AG04450 (cell line): Measurements from ENCODE around the gene ST8SIA1. TPM values are rescaled to one million over a fixed set of nuclear protein-coding genes. Genes with fewer than 3 reads are reported as not detected.

ENCODE experiments used
- CTCF ChIA-PET: fragments of 300-600, 350-600 bp; formaldehyde crosslinking; extraction: SDS; loops from one replicate; lab custom pipeline; 2022; ENCODE audit warnings: antibody characterized with exemption, inconsistent platforms; lab: Charles Lee
- POLR2A ChIA-PET: fragments of 350-600 bp; formaldehyde crosslinking; extraction: SDS; loops from one replicate; lab custom pipeline; 2021; ENCODE audit warnings: antibody characterized with exemption, inconsistent platforms; lab: Yijun Ruan, JAX
- DNase-seq: peaks from one replicate; pipeline ENCODE4 v3.0.0-alpha.2; 2011; ENCODE audit warnings: low read depth, low spot score
- H3K27ac ChIP-seq: one replicate; pipeline ENCODE4 v1.5.1; 2012; ENCODE audit warnings: low read depth, low read length, control low read depth
- H3K27me3 ChIP-seq: one replicate; pipeline ENCODE4 v1.6.0; 2012; ENCODE audit warnings: low read length; ENCODE audit not compliant: control insufficient read depth, insufficient read depth
- H3K4me3 ChIP-seq: 2 replicates; pipeline ENCODE4 v1.5.1; 2011; ENCODE audit warnings: mild to moderate bottlenecking, low read depth, low read length, control low read depth
- H3K9me3 ChIP-seq: 2 replicates; pipeline ENCODE4 v1.5.1; 2012; ENCODE audit warnings: low read length; ENCODE audit not compliant: control insufficient read depth, insufficient read depth
- polyA plus RNA-seq: library from polyadenylated mRNA; depleted of rRNA; stranded (reverse); fragments of >200 nt; gene quantifications from 2 replicates; pipeline ENCODE4 v1.2.3, GENCODE V29; 2011
- TF ChIP-seq, protein P1 (sequence below): IDR thresholded peaks from 2 replicates; pipeline ENCODE4 v1.5.1; 2011; ENCODE audit warnings: low read depth, low read length, control low read depth, inconsistent platforms

ST8SIA1 gene
- polyA plus RNA-seq, 1 experiment: 0.26 TPM

DNA sequence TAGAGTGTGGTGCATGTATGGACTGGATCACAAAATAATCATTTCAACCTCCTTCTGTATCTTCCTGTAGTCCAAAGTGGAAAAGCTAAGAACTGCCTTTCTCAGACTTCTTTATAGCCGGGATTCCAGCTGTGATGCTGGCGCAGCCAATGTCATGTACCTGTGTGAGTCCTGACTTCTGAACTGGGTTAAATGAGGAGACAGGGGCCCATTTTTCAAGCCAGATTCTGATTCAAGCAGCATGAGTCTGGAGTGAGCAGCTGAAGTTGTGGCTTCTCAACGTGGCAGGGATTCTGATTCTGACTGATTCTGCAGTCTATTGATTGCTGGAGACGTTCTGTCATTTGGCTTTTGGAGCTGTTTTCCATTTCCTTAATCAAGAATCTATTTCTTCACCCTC lies 111.2 kb downstream of the ST8SIA1 start:
- H3K4me3 ChIP-seq: no peak overlapping the region
- ChIA-PET CTCF (interaction anchor here (1.1 kb wide), 1 partner anchor 112 kb away, joined by 3 read pairs; no protein-coding TSS in a partner anchor), POLR2A (no interaction called here)
- TF ChIP-seq, protein P1, sequence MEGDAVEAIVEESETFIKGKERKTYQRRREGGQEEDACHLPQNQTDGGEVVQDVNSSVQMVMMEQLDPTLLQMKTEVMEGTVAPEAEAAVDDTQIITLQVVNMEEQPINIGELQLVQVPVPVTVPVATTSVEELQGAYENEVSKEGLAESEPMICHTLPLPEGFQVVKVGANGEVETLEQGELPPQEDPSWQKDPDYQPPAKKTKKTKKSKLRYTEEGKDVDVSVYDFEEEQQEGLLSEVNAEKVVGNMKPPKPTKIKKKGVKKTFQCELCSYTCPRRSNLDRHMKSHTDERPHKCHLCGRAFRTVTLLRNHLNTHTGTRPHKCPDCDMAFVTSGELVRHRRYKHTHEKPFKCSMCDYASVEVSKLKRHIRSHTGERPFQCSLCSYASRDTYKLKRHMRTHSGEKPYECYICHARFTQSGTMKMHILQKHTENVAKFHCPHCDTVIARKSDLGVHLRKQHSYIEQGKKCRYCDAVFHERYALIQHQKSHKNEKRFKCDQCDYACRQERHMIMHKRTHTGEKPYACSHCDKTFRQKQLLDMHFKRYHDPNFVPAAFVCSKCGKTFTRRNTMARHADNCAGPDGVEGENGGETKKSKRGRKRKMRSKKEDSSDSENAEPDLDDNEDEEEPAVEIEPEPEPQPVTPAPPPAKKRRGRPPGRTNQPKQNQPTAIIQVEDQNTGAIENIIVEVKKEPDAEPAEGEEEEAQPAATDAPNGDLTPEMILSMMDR: no peak
- H3K9me3 ChIP-seq: no peaks in the 10 kb centered on the region
- H3K27me3 ChIP-seq: no peaks in the 10 kb centered on the region
- no peak overlapping the region for H3K27ac ChIP-seq
- no peak for DNase-seq

DNA sequence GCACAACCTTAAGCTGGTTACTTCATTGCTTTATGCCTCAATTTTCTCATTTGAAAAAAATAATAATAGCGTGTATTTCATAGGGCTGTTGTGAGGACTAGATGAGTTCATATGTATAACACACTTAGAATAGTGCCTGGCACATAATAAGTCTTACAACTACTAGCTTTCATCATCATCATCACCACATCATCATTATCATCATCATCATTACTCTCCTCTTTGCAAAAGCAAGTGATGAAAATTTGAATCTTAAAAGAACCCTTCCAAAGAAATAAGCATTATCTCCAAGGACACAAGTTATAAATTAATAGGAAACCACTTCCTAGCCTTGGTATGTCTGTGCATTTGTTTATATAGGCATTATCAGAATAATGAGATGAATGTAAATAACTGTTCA lies 117.0 kb downstream of the ST8SIA1 start:
- Histone ChIP-seq H3K27ac (no peak overlapping the region), H3K9me3 (no peaks in the 10 kb centered on the region), H3K27me3 (no peaks in the 10 kb centered on the region), H3K4me3 (no peak overlapping the region)
- CTCF ChIA-PET: no interaction called here
- TF ChIP-seq, protein P1: no peak
- DNase-seq: no peak
- POLR2A ChIA-PET: no interaction called here

DNA sequence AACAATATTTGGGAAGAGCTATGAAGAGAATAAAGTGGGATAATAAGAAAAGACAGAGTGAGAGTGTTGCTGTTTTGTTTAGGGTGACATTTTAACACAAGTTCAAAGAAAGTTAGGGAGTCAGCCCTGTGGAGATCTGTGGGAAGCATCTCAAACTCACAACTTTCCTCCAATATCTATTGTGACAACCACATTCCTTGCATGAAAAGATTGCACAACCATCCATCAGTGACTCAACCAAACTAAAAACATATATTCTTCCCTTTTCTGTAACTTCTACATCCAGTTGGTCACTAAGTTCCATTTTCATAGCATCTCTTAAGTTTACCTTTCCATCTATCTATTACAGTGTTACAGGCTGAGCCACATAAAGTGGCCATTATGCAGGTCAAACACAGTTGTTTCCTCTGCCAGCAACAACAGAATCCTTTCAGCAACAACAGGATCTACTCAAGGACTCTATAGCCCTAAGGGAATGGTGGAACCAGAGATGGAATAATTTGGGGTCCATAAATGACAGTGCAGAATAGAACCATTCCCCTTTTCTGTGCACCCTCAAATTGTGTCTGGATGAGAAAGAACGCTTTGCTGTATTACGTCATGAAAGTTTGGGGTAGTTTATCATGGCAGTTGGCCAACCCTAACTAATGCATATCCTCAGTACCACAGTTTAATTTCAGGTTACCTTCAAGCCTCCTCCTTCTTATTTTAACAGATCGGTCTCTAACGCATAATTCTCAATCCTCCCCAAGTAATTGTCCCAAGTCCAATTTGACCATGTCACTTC lies 118.8 kb downstream of the ST8SIA1 start:
- TF ChIP-seq, protein P1: no peak
- DNase-seq: no peak
- no peak overlapping the region for H3K4me3 ChIP-seq
- H3K27me3 ChIP-seq: no peaks in the 10 kb centered on the region
- H3K9me3 ChIP-seq: no peaks in the 10 kb centered on the region
- CTCF ChIA-PET: no interaction called here
- H3K27ac ChIP-seq: no peak overlapping the region
- POLR2A ChIA-PET: no interaction called here

DNA sequence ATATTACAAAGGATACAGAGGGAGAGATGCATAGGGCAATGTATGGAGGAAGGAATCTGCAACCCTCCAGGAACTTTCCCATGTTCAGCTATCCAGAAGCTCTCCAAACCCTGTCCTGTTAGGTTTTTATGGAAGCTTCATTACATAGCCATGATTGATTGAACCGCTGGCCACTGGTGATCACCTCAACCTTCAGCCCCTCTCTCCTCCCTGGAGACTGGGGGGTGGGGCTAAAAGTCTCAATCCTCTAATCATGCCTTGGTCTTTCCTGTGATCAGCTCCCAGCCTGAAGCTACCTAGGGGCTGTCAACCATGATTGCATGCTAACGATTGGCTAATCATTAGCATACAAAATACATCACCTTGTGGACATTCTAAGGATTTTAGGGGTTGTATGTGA lies 123.4 kb downstream of the ST8SIA1 start:
- TF ChIP-seq, protein P1: no peak
- no peak for DNase-seq
- Histone ChIP-seq H3K27me3 (no peaks in the 10 kb centered on the region), H3K9me3 (no peaks in the 10 kb centered on the region), H3K4me3 (no peak overlapping the region), H3K27ac (no peak overlapping the region)
- ChIA-PET POLR2A (no interaction called here), CTCF (no interaction called here)

DNA sequence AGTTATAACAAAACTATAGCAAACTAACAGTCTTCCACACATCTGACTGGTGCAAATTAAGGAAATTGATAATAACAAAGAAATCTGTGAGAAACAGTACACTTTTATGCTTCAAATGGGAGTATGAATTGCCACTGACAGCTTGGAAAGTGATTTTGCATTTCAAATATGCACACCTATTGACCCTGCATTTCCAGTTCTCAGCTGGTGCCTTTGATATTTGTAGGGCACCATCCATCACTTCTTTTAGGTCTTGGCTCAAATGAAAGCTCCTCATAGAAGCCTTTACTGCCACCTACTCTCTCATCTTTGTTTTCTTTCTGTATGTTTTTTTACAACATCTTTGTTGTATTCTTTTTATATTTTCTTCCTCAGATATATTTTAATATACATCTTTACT lies 125.1 kb downstream of the ST8SIA1 start:
- Histone ChIP-seq H3K27ac (no peak overlapping the region), H3K27me3 (no peaks in the 10 kb centered on the region), H3K9me3 (no peaks in the 10 kb centered on the region), H3K4me3 (no peak overlapping the region)
- TF ChIP-seq, protein P1: no peak
- DNase-seq: no peak
- POLR2A ChIA-PET: no interaction called here
- CTCF ChIA-PET: interaction anchor here (1.0 kb wide), 1 partner anchor 126 kb away, joined by 3 read pairs; no protein-coding TSS in a partner anchor
